Endodermal cell (in vitro differentiated cells): ENCODE measurements around the gene IRS2. TPM values are rescaled to one million over a fixed set of nuclear protein-coding genes. Genes with fewer than 3 reads are reported as not detected.

Source experiments
- DNase-seq: peaks from one replicate; pipeline ENCODE4 v3.0.0-alpha.2; 2017
- H3K27ac ChIP-seq: 2 replicates; pipeline ENCODE4 v1.5.1; 2013; ENCODE audit warnings: mild to moderate bottlenecking, low read depth, low read length, moderate library complexity
- H3K27me3 ChIP-seq: 2 replicates; pipeline ENCODE4 v1.6.1; 2013; ENCODE audit warnings: mild to moderate bottlenecking, low read length, moderate library complexity; ENCODE audit not compliant: insufficient read depth, control insufficient read depth, poor library complexity, severe bottlenecking
- H3K36me3 ChIP-seq: 2 replicates; pipeline ENCODE4 v1.7.0; 2013; ENCODE audit warnings: mild to moderate bottlenecking, low read length, moderate library complexity; ENCODE audit not compliant: control insufficient read depth, insufficient read depth
- H3K4me1 ChIP-seq: one replicate; pipeline ENCODE4 v1.7.0; 2013; ENCODE audit warnings: low read length; ENCODE audit not compliant: control insufficient read depth, insufficient read depth
- H3K4me3 ChIP-seq: 2 replicates; pipeline ENCODE4 v1.5.1; 2013; ENCODE audit warnings: mild to moderate bottlenecking, low read length, moderate library complexity
- H3K9ac ChIP-seq: 2 replicates; pipeline ENCODE4 v1.6.1; 2013; ENCODE audit warnings: mild to moderate bottlenecking, low read length, moderate library complexity; ENCODE audit not compliant: poor library complexity, severe bottlenecking; ENCODE audit errors: extremely low read depth
- H3K9me3 ChIP-seq: 2 replicates; pipeline ENCODE4 v1.6.1; 2013; ENCODE audit warnings: mild to moderate bottlenecking, low read length, moderate library complexity; ENCODE audit not compliant: control insufficient read depth
- H3K27ac Mint-ChIP-seq: 2 replicates; pipeline ENCODE4 v1.8.0; 2020; ENCODE audit warnings: mixed read lengths
- H3K27me3 Mint-ChIP-seq: 2 replicates; pipeline ENCODE4 v1.8.0; 2021; ENCODE audit warnings: mild to moderate bottlenecking, mixed read lengths; ENCODE audit not compliant: insufficient read depth
- H3K36me3 Mint-ChIP-seq: 2 replicates; pipeline ENCODE4 v1.8.0; 2020; ENCODE audit warnings: low read depth, mixed read lengths
- H3K4me1 Mint-ChIP-seq: 2 replicates; pipeline ENCODE4 v1.8.0; 2020; ENCODE audit warnings: mixed read lengths
- H3K4me3 Mint-ChIP-seq: 2 replicates; pipeline ENCODE4 v1.8.0; 2020; ENCODE audit warnings: mild to moderate bottlenecking, moderate library complexity, mixed read lengths
- H3K9me3 Mint-ChIP-seq: 2 replicates; pipeline ENCODE4 v1.8.0; 2020; ENCODE audit warnings: mild to moderate bottlenecking, mixed read lengths
- WGBS, 2 experiments: methylation state at CpG; one replicate each; pipeline versions ENCODE4 v1.1.5 to v1.1.7; 2013; ENCODE audit warnings: missing lambda C conversion rate in 2 of 2, mixed read lengths in 1 of 2; ENCODE audit not compliant: insufficient coverage in 1 of 2, insufficient read length in 1 of 2; 5-methylcytosine and 5-hydroxymethylcytosine counted together
- total RNA-seq, 2 donors: library from RNA; stranded (reverse); fragmentation: NEBNext Ultra II Directional in 1 of 2; extraction: Animal tissue kit (Norgen Biotek cat#: 25700) in 1 of 2; gene quantifications; 2 replicates in 1 of 2; 3 replicates in 1 of 2; pipeline ENCODE4 v1.2.1, GENCODE V29; 2021
- TF ChIP-seq, protein P1 (sequence below): fragments of 200-600 bp; sonication (generic); conservative IDR thresholded peaks from 2 replicates; pipeline ENCODE4 v1.5.0; 2021; ENCODE audit warnings: antibody characterized with exemption, mild to moderate bottlenecking

The IRS2 gene
- total RNA-seq, 2 donors from 2014 or later, result 16.9 to 23.7 TPM

DNA sequence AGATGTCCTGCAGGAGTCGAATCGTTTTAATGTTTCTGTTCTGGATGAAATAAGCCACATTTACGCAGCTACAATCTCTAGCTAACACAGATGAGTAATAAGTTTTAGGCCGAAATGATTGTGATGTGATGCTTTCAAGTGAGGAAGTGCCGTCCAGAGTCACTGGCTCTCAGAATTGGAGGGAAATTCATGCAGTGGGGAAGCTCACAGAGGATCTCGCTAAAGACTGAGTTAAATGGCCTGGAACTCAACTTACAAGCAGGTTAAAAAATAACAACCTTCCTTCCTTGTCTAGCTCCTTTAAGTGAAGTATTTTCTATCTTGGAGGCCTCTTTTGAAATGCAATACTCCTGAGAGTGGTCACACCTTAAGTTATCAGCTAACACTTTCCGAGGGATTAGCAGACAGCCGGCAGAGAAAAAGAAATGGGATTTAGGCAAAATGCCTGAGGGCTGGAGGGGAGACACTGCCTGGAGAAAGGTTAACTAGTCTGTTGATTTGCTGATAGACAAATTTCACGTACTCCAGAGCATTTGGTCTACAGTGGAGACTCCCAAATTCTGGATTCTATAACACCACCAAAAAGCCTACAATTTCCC lies 74.2 kb downstream of the IRS2 start:
- H3K27me3 ChIP-seq, result no peaks in the 10 kb centered on the region
- Mint-ChIP-seq H3K27ac (peak overlapping the region; percentile 81), H3K27me3 (no peaks in the 10 kb centered on the region), H3K4me3 (no peak overlapping the region), H3K9me3 (peaks cover 8% of the 10 kb centered on the region), H3K36me3 (no peaks in the 10 kb centered on the region), H3K4me1 (peaks cover 30% of the 10 kb centered on the region)
- H3K9ac ChIP-seq, result no peak overlapping the region
- peak overlapping the region; percentile 62 for H3K4me3 ChIP-seq
- H3K36me3 ChIP-seq, result no peaks in the 10 kb centered on the region
- 45% methylated on average over 5 to 9 of the region's 9 CpGs for WGBS, 2 experiments
- peaks cover 7% of the 10 kb centered on the region for H3K9me3 ChIP-seq
- H3K27ac ChIP-seq, result no peak overlapping the region
- TF ChIP-seq, protein P1, sequence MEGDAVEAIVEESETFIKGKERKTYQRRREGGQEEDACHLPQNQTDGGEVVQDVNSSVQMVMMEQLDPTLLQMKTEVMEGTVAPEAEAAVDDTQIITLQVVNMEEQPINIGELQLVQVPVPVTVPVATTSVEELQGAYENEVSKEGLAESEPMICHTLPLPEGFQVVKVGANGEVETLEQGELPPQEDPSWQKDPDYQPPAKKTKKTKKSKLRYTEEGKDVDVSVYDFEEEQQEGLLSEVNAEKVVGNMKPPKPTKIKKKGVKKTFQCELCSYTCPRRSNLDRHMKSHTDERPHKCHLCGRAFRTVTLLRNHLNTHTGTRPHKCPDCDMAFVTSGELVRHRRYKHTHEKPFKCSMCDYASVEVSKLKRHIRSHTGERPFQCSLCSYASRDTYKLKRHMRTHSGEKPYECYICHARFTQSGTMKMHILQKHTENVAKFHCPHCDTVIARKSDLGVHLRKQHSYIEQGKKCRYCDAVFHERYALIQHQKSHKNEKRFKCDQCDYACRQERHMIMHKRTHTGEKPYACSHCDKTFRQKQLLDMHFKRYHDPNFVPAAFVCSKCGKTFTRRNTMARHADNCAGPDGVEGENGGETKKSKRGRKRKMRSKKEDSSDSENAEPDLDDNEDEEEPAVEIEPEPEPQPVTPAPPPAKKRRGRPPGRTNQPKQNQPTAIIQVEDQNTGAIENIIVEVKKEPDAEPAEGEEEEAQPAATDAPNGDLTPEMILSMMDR, result no peak
- H3K4me1 ChIP-seq, result peaks cover 13% of the 10 kb centered on the region
- DNase-seq, result peak; percentile 80

DNA sequence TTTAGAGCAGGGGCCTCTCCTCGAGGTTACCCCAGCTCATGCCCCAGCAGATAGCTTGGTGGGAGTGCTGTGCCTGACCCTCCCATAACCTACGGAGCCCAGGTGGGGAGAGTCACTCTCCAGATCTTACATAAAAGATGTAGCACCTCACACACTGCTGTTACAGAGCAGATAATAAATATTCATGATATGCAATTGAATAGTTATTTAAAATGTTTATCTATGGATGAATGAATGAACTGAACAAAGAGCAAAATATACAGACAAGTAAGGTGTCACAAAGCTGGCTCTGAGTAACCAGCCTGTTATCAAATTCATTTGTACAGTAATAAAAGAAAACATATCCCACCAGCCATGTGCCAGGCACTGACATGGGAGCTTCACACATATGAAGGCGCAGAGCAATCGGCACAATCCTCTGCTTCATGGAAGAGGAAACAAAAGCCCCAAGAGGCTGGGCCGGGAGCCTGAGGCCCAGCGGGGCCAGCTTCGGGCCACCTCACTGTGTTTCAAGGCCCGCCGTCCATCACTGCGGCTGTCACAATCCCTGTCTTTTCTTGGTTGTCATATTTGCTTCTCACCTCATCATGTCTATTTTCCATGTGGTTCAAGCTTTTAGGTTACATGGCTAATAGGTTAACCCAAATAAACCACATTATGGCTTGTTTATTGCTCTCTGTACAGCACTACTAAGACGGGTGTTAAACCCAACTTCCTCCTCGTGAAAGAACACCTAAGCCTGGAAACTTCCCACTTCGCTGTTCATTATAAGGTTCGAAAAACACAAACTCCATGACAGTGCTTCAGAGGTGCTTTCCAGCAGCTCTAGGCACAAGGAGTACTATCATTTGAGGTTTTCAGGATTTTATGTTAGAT lies 78.4 kb downstream of the IRS2 start:
- Mint-ChIP-seq H3K27ac (no peak overlapping the region), H3K27me3 (peaks cover 4% of the 10 kb centered on the region), H3K9me3 (peaks cover 25% of the 10 kb centered on the region), H3K36me3 (no peaks in the 10 kb centered on the region), H3K4me1 (peaks cover 15% of the 10 kb centered on the region), H3K4me3 (no peak overlapping the region)
- DNase-seq, result no peak
- Histone ChIP-seq H3K4me3 (no peak overlapping the region), H3K4me1 (peaks cover 8% of the 10 kb centered on the region), H3K27ac (no peak overlapping the region), H3K9ac (no peak overlapping the region), H3K9me3 (peaks cover 20% of the 10 kb centered on the region), H3K36me3 (no peaks in the 10 kb centered on the region), H3K27me3 (no peaks in the 10 kb centered on the region)
- WGBS, 2 experiments, result 89 to 92% methylated on average over 10 to 14 of the region's 14 CpGs
- TF ChIP-seq, protein P1, result no peak

DNA sequence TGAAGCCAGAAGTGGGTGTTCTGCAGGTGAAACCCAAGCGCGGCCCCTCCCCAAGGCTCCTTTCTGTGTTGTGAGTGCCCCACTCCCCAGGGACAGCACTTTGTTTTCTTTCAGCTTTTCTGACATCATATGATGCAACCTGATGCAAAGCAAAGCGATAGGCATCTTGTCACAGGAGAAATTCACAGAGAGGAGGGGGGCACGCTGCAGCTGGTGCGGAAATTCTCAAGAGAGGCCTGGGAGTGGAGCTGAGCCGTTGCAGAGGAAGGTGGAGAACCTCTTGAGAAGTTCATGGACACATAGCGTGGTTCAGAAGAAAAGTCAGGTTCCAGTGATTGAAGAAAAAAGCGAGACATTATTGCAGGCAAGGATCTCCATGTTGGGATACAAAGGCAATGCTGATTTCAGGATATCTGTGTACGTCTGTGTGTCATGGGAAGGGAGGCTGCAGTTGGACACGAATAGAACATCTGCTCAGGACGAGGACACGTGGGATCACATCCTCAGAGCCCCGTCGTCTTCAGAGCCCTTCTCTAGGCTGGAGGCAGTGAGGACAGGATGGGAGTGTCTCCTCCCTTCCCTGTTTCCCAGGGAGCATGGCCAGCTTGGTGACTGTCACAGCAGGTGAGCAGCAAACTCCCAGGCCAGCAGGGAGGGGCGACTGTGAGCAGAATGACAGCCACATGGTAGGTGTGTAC lies 79.2 kb downstream of the IRS2 start:
- H3K4me3 Mint-ChIP-seq, result no peak overlapping the region
- Histone ChIP-seq H3K9me3 (peaks cover 20% of the 10 kb centered on the region), H3K9ac (no peak overlapping the region), H3K36me3 (no peaks in the 10 kb centered on the region), H3K27ac (no peak overlapping the region), H3K27me3 (no peaks in the 10 kb centered on the region), H3K4me3 (no peak overlapping the region), H3K4me1 (peaks cover 8% of the 10 kb centered on the region)
- no peak overlapping the region for H3K27ac Mint-ChIP-seq
- TF ChIP-seq, protein P1, result no peak
- DNase-seq, result no peak
- WGBS, 2 experiments, result 92 to 93% methylated on average over 12 to 15 of the region's 15 CpGs
- H3K36me3 Mint-ChIP-seq, result no peaks in the 10 kb centered on the region
- peaks cover 4% of the 10 kb centered on the region for H3K27me3 Mint-ChIP-seq
- H3K4me1 Mint-ChIP-seq, result peaks cover 11% of the 10 kb centered on the region
- H3K9me3 Mint-ChIP-seq, result peaks cover 25% of the 10 kb centered on the region
